Measurements from ENCODE around the gene AADAC. TPM values are rescaled to one million over a fixed set of nuclear protein-coding genes. Genes with fewer than 3 reads are reported as not detected.
"Not testable (repeated sequence)": the region's sequence is repeated elsewhere in the genome, so short reads cannot be mapped to it uniquely, and the experiment has no call there.

Gene AADAC
- total RNA-seq, 1 donor from 2014 or later: 1.3 TPM

- no peaks in the 10 kb centered on the region for H3K9me3 Mint-ChIP-seq
- H3K4me1 Mint-ChIP-seq (ENCODE audit: unreplicated experiment): no peaks in the 10 kb centered on the region
- no peak overlapping the region for H3K4me3 Mint-ChIP-seq
- no peak overlapping the region for H3K27ac Mint-ChIP-seq
- H3K27me3 Mint-ChIP-seq: no peaks in the 10 kb centered on the region
- H3K36me3 Mint-ChIP-seq: no peaks in the 10 kb centered on the region
- DNase-seq (ENCODE audit: extremely low spot score, unreplicated experiment): no peak
- TF ChIP-seq, protein P1, sequence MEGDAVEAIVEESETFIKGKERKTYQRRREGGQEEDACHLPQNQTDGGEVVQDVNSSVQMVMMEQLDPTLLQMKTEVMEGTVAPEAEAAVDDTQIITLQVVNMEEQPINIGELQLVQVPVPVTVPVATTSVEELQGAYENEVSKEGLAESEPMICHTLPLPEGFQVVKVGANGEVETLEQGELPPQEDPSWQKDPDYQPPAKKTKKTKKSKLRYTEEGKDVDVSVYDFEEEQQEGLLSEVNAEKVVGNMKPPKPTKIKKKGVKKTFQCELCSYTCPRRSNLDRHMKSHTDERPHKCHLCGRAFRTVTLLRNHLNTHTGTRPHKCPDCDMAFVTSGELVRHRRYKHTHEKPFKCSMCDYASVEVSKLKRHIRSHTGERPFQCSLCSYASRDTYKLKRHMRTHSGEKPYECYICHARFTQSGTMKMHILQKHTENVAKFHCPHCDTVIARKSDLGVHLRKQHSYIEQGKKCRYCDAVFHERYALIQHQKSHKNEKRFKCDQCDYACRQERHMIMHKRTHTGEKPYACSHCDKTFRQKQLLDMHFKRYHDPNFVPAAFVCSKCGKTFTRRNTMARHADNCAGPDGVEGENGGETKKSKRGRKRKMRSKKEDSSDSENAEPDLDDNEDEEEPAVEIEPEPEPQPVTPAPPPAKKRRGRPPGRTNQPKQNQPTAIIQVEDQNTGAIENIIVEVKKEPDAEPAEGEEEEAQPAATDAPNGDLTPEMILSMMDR (conservative IDR thresholded peaks at IDR 0.05): no peak
These were observed 17.7 kb upstream of the AADAC start for GRCh38 chr3:151796105-151796680.

DNA sequence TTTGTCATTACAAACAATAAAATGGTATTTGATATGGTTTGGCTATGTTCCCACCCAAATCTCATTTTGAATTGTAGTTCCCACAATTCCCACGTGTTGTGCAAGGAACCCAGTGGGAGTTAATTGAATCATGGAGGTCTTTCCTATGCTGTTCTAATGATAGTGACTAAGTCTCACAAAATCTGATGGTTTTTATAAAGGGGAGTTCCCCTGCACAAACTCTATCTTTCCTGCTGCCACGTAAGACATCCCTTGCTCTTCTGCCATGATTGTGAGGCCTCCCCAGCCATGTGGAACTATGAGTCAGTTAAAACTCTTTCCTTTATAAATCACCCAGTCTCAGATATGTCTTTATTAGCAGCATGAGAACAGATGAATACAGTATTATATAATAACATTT, 15.4 kb upstream of the AADAC start:
- TF ChIP-seq, protein P1 (conservative IDR thresholded peaks at IDR 0.05): no peak
- Mint-ChIP-seq H3K27ac (no peak overlapping the region), H3K27me3 (no peaks in the 10 kb centered on the region), H3K36me3 (no peaks in the 10 kb centered on the region), H3K4me1 (ENCODE audit: unreplicated experiment) (no peaks in the 10 kb centered on the region), H3K9me3 (no peaks in the 10 kb centered on the region), H3K4me3 (no peak overlapping the region)
- DNase-seq (ENCODE audit: extremely low spot score, unreplicated experiment): no peak

DNA sequence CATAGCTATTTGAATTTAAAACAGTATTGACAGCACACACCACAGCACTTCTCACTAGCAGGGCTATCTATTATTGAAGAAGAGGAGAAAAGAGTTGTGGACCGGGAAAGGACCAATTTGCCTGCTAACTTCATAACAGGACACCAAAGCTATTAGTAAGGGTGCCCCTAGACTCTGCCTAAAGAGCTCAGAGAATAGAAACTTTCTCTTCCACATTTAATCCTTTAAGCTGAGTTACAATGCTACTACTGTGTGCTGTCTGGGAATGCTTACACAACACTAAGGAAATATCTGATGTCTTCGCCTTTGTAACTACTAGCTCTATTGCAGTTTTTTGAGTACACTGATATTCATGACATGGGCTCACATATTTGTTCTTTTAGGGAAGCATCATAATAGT, 13.5 kb upstream of the AADAC start:
- no peaks in the 10 kb centered on the region for H3K27me3 Mint-ChIP-seq
- no peaks in the 10 kb centered on the region for H3K36me3 Mint-ChIP-seq
- no peaks in the 10 kb centered on the region for H3K4me1 Mint-ChIP-seq (ENCODE audit: unreplicated experiment)
- no peaks in the 10 kb centered on the region for H3K9me3 Mint-ChIP-seq
- TF ChIP-seq, protein P1 (conservative IDR thresholded peaks at IDR 0.05): no peak
- no peak overlapping the region for H3K4me3 Mint-ChIP-seq
- no peak for DNase-seq (ENCODE audit: extremely low spot score, unreplicated experiment)
- no peak overlapping the region for H3K27ac Mint-ChIP-seq

GRCh38 chr3:151804267-151804666, 9.6 kb upstream of the AADAC start:
- peaks cover 5% of the 10 kb centered on the region for H3K9me3 Mint-ChIP-seq
- TF ChIP-seq, protein P1 (conservative IDR thresholded peaks at IDR 0.05): no peak
- DNase-seq (ENCODE audit: extremely low spot score, unreplicated experiment): no peak

DNA sequence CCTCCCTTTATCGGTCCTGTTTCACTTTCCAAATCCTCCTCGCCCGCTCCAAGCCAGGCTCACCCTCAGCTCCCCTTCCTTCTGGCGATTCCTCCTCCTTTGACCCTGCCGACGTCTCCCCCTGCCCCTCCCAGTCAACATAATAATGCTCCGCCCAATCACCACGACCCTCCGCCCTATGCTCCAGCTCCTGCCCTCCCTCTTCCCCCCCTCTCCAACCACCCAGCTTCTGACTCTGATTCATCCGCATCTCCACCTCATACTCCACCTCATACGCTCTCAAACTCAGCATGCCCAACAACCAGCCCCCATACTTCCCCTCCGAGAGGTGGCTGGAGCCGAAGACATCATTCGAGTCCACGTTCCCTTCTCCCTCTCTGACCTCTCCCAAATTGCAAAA, 7.1 kb upstream of the AADAC start:
- TF ChIP-seq, protein P1 (conservative IDR thresholded peaks at IDR 0.05): no peak
- no peak for DNase-seq (ENCODE audit: extremely low spot score, unreplicated experiment)
- Mint-ChIP-seq H3K36me3 (no peaks in the 10 kb centered on the region), H3K27ac (no peak overlapping the region), H3K9me3 (peaks cover 5% of the 10 kb centered on the region), H3K4me1 (ENCODE audit: unreplicated experiment) (peaks cover 4% of the 10 kb centered on the region), H3K27me3 (no peaks in the 10 kb centered on the region), H3K4me3 (no peak overlapping the region)

More at GRCh38 chr3:151804267-151804666, 9.6 kb upstream of the AADAC start:
- H3K27ac Mint-ChIP-seq: no peak overlapping the region
- H3K27me3 Mint-ChIP-seq: no peaks in the 10 kb centered on the region
- H3K4me3 Mint-ChIP-seq: no peak overlapping the region
- H3K36me3 Mint-ChIP-seq: no peaks in the 10 kb centered on the region
- H3K4me1 Mint-ChIP-seq (ENCODE audit: unreplicated experiment): peaks cover 4% of the 10 kb centered on the region

DNA sequence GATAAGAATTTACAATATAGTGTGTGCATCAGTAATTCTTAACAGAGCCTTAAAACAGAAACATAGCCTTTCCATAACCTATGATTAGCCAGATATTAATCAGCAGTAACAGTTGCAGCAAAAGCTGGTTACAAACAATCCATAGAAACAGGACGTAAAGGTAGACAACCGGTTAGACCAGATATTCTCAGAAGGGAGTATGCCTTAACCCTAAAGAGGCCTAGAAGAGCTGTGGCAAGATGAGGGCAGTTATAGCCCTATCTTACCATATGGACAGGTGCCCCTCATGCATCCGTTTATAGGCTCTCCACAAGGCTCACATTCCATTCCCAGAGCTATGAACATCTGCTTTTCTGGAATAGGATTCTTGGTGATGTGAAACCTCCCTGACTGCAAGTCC, 5.0 kb upstream of the AADAC start:
- not testable (repeated sequence) for H3K27me3 Mint-ChIP-seq; H3K4me1 Mint-ChIP-seq (ENCODE audit: unreplicated experiment); DNase-seq (ENCODE audit: extremely low spot score, unreplicated experiment); H3K4me3 Mint-ChIP-seq; H3K27ac Mint-ChIP-seq; H3K9me3 Mint-ChIP-seq; H3K36me3 Mint-ChIP-seq
